ENCODE data around the gene MYO18B.

Gene MYO18B

GRCh38 chr22:25770333-25770732 is 28.3 kb downstream of the MYO18B start:
- no peak for DNase-seq (ENCODE audit: extremely low read depth in 1 of 2, low read depth in 1 of 2)

GRCh38 chr22:25772288-25772687 is 30.3 kb downstream of the MYO18B start:
- no peak for DNase-seq (ENCODE audit: extremely low read depth in 1 of 2, low read depth in 1 of 2)

GRCh38 chr22:25774575-25775026 is 32.6 kb downstream of the MYO18B start:
- no peak for DNase-seq (ENCODE audit: extremely low read depth in 1 of 2, low read depth in 1 of 2)

DNA sequence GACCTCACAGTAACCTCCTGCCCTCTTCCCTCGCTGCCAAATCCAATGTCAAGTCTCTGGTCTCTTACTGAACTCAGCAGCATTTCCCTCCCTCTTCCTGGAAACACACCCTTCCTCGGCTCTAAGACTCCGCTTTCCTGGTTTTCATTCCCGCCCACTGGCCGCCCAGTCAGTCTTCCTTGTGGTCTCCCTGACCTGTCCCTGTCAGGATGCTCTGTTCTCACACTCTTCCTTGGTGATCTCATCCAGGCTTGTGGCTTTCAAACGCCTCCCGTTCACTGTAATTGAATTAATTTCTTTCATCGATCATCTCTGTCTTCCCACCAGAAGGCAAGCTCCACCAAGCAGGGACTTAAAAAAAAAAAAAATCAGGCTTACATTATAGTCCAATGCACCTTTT is 33.5 kb downstream of the MYO18B start:
- no peak for DNase-seq (ENCODE audit: extremely low read depth in 1 of 2, low read depth in 1 of 2)

DNA sequence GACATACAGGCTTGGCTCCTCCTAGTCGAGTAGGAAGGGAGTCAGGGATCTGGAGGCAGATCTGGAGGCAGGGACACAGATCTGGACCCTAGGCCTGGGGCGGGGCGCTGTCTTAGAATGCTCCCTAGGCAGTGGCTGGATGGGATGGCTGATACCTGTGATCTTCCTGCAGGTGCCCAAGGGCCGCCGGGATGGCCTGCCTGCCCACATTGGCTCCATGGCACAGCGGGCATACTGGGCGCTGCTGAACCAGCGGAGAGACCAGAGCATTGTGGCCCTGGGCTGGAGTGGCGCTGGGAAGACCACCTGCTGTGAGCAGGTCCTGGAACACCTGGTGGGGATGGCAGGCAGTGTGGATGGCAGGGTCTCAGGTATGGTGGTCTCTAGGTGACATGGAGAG is 35.4 kb downstream of the MYO18B start:
- DNase-seq (ENCODE audit: extremely low read depth in 1 of 2, low read depth in 1 of 2) = no peak

DNA sequence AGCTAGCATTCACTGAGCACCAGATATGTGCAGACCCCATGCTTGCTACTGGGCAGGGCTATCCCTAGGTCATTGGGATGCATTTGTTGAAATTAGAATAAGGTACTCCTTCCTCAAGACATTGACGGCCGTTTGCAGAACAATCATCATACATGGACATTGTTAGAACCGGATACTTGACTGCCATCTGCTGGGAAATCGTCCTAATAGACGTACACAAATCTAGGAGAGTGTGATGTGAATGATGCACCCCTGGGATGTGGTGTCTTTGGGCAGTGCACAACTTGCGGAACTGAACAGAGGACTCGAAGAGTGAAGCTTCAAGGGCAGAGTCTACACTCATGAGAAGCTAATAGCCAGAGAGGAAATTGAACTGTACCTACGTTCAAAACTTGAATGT is 35.9 kb downstream of the MYO18B start:
- no peak for DNase-seq (ENCODE audit: extremely low read depth in 1 of 2, low read depth in 1 of 2)

DNA sequence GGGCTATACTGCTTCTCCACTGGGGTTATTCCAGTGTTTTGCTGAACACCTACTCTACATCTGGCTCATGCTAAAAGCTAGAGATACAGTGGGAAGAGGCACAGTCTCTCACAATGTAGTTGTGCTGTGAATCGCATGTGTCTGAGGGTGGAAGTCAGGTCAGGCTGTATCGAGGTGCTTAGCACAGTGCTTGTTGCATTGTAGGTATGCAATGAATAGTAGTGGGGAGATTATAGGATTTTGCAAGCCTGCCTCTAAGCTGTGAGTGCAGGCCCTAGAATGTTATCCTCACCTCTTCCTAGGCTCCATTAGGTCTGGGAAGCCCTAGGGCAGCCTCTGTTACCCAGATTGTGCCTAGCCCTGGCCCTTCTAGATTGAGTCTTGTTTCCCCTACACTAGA is 37.4 kb downstream of the MYO18B start:
- DNase-seq (ENCODE audit: extremely low read depth in 1 of 2, low read depth in 1 of 2) = no peak

DNA sequence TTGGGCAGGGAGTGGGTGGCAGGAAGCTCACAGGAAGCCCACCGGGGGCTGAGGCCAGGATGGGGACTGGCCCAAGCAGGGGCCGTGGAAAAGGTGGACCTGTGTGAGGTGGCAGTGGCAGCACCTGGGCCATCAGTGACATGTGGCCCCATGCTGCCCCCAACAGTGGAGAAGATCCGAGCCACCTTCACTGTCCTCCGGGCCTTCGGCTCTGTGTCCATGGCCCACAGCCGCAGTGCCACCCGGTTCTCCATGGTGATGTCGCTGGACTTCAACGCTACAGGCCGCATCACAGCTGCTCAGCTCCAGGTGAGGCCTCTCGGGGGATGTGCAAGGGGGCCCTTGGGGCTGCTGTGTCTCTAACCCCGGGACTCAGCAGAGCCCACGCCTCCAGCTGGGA is 37.9 kb downstream of the MYO18B start:
- DNase-seq (ENCODE audit: extremely low read depth in 1 of 2, low read depth in 1 of 2) = no peak

DNA sequence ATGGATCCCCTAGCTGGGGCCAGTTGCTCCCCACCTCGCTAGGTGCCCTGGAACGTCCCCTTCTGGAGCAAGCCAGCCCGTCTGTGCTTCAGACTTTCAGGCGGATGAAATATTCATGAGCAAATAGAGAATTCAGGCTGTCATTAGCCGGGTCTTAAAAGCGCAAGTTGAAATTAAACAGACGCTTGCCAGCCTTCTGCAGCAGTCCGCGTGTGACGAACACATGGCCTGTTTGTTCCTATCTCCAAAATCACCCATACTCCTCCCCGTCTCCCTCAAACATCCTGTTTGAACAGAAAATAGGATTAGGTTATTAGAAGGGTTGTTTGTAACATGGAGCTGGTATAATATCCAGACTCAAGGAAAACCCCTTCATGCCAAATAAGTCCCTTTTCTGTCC is 38.7 kb downstream of the MYO18B start:
- no peak for DNase-seq (ENCODE audit: extremely low read depth in 1 of 2, low read depth in 1 of 2)

- no peak for DNase-seq (ENCODE audit: extremely low read depth in 1 of 2, low read depth in 1 of 2)
Observed at GRCh38 chr22:25781801-25782200, 39.8 kb downstream of the MYO18B start.

DNA sequence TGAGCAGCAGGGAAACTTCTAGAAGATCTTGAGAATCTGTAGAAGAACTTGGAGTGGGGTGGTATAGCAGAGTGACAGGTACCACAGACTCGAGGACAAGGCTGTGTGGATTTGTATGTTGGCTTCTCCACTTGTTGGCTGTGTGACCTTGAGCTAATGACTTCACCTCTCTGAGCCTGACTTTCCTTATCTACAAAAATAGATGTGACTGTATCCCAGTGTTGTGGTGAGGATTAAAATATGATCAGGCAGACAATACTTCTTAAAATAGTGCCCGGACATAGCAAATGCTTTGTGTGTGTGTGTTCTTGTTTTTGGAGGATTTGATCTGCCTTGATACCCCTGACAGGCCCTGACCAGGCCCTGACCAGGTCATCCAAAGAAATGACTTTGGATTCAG is 40.8 kb downstream of the MYO18B start:
- DNase-seq (ENCODE audit: extremely low read depth in 1 of 2, low read depth in 1 of 2) = no peak

DNA sequence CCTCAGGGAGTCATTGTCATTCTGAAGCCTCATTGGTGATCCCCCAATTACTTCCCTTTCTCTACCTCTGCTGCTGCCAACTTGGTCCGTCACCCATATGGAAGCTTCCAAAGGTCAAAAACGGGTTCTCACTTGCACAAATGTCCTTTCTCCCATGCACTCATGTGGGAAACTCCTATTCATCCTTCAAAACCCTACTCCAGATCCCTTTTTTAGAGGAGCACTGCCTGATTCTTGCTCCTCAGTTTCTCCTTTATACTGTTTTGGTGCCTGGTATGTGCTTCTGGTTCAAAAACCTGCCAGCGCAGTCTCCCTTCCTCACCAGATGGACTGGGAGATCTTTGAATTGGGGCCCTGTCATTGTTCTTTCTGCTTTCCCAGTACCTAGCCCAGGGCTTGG is 41.9 kb downstream of the MYO18B start:
- DNase-seq (ENCODE audit: extremely low read depth in 1 of 2, low read depth in 1 of 2) = no peak

DNA sequence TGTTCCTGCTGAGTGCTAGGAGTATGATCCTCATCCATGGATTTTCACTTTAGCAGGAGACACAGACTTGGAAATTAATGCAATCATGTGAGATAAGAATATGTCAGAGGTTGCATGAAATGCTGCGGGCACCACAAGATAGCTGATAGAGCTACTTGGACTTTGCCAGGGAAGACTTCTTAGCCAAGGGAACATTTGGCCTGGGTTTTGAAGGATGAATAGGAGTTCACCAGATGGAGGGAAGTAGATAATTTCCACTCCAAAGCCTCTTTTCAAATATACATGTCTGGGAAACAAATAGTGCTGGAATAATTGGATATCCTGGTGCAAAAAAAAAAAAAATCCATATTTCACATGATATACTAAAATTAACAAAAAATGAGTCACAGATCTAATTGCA is 44.2 kb downstream of the MYO18B start:
- DNase-seq (ENCODE audit: extremely low read depth in 1 of 2, low read depth in 1 of 2) = no peak

GRCh38 chr22:25791556-25791955 is 49.6 kb downstream of the MYO18B start:
- DNase-seq (ENCODE audit: extremely low read depth in 1 of 2, low read depth in 1 of 2) = no peak

DNA sequence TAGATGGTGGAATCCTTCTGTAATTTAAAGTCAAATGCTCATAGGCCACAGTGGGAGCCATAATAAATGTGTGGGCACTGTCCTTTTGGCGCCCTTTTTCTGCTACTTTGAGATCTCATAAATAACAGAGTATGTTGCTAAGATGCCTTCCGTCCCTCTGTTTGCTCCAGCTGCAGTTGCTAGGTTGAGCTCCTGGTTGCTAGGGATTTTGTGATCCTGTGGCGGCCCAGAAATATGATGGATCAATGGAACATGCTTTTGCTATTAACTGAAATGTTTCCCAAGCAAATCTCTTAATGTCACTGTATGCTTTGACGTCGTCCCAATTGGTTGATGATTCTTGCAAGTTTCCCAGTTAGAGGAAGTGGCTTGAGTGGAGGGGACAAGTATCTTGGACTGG is 53.5 kb downstream of the MYO18B start:
- no peak for DNase-seq (ENCODE audit: extremely low read depth in 1 of 2, low read depth in 1 of 2)

DNA sequence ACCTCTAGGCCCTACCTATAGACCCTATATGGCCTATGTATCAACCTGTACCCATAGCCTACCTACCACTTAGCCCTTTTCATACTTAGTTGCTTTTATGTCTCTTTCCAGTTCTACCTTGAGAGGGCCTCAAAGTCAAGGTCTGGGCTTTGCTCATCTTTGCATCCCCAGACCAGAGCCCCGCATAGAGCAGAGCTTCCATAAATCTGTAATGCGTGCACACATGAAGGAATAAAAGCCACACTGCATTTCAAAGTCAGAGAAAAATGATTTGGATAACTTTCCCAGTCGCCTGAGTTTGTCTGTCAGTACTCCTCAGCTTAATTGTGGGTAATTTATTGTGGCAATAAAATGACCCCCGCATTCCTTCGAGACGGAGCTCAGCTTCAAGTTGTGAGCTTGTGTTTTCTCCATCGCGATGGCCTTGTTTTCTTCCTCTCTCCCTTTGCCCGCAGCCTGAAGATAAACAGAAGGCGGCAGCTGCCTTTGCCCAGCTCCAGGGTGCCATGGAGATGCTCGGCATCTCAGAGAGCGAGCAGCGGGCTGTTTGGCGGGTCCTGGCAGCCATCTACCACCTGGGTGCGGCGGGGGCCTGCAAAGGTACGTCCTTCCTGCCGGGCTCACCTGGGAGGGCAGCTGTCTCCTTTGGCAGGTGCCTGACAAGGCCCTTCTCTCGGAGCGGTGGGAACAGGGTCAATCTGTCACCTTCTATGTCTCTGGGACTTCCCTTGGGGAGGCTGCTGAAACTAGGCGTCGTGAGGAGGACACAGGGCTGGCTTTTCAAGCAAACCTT is 55.7 kb downstream of the MYO18B start:
- DNase-seq (ENCODE audit: extremely low read depth in 1 of 2, low read depth in 1 of 2) = no peak

DNA sequence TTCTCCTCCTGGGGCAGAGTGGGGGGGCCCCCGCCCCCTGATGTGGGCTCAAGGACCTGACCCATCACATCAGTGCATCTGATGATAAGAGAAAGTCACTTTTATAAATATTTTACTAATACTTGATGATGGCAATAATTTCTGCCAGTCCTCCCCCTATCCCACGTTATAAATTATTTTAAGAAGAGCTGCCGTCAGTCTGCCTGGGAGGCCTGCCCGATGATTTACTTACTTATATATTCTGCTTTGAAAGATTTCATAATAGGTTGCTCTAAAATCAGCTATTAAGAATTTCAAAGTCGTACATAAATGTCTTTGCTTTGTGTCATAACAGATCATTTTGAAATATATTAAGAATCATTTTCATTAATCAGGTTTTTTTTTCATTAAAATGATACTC is 58.8 kb downstream of the MYO18B start:
- no peak for DNase-seq (ENCODE audit: extremely low read depth in 1 of 2, low read depth in 1 of 2)

- no peak for DNase-seq (ENCODE audit: extremely low read depth in 1 of 2, low read depth in 1 of 2)
Observed at GRCh38 chr22:25802018-25802417, 60.0 kb downstream of the MYO18B start.

DNA sequence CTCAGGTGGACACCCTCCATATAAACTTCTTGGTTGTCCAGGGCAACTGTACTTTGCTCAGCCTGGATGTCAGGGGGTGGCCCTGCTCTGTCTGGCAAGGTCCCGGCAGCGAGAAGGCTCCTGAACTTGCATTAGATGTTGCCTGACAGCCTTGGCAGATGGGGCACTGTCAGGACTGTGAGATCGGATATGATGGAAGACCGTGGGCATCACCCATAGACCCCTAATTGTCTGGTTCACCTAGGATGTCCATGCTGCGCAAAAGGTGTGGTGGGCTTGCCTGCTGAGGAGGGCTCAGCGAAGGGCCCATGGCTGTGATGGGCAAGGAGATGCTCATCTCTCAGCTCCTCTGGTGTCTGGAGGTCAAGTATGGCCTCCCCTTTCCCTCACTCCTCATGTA is 62.7 kb downstream of the MYO18B start:
- DNase-seq (ENCODE audit: extremely low read depth in 1 of 2, low read depth in 1 of 2) = no peak

DNA sequence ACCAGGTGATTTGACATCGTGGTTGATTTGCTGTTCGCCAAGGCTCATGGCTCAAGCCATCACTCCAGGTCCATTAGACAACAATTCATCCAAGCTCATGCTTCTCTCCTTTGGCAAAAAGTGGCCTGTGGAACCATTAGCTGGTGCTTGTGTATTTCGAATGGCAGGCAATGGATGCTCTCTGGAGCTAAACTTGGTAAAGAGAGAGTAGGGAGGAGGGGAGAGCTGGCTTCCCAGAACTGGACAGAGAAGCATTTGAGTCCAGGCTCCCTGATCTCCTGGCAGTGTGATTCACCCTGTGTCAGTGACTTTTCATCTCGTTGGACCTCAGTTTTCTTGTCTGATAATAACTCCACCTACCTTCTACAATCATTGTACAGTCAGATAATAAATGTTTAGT is 64.6 kb downstream of the MYO18B start:
- no peak for DNase-seq (ENCODE audit: extremely low read depth in 1 of 2, low read depth in 1 of 2)

GRCh38 chr22:25814685-25815084 is 72.7 kb downstream of the MYO18B start:
- DNase-seq (ENCODE audit: extremely low read depth in 1 of 2, low read depth in 1 of 2) = no peak

DNA sequence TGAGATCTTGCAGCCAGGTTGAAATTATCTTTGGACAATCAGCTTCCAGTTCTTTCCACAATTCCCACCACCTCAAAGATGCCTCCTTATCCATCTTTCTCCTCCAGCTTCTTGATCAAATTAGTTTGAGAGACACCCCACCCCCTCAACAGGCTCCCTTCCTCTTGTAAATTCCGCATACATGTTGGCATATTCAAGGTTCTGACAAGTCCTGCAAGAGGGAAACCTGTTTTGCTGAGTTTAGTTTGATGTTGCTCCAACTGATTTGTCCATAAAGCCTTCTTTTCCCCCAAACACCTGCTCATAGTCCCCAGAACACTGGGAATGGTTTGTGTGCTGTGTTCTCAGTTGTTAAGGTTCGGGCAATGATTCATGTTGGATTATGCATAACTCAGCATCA is 73.6 kb downstream of the MYO18B start:
- no peak for DNase-seq (ENCODE audit: extremely low read depth in 1 of 2, low read depth in 1 of 2)

DNA sequence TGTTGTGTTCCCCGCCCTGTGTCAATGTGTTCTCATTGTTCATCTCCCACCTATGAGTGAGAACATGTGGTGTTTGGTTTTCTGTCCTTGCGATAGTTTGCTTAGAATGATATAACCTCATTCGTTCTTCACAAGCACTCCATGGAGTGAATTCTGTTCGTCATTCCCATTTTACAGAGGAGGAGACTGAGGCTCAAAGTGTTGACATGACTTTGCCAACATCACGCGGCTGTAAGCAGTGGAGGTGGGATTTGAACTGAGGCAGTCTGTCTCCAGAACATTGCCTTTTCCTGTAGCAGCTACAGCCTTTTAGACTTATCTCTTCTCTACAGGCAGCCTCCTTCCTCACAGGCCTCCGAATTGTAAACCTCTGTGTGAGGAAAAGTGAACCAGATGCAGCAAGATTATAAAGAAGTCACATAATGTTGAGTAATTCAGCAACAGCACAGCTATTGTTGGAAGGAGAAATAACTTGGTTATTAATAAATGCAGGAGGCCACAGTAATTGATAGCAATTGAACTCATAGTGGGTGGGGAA is 74.6 kb downstream of the MYO18B start:
- DNase-seq (ENCODE audit: extremely low read depth in 1 of 2, low read depth in 1 of 2) = no peak
